Tibial nerve (tissue), 4 donors: ENCODE results near the gene SPTBN1. TPM values are rescaled to one million over a fixed set of nuclear protein-coding genes. Genes with fewer than 3 reads are reported as not detected.

Experiments
- DNase-seq, 2 donors: peaks; one replicate each; pipeline ENCODE4 v3.0.0-alpha.2; 2019; ENCODE audit warnings: low spot score in 2 of 2
- H3K27ac ChIP-seq, 4 donors: fragments of 200-600 bp; sonication (generic) in 3 of 4; one replicate each; pipeline ENCODE4 v1.5.1; 2017 to 2019; ENCODE audit warnings: mild to moderate bottlenecking in 1 of 4
- H3K27me3 ChIP-seq, 2 donors: fragments of 200-600 bp; sonication (generic) in 1 of 2; one replicate each; pipeline versions ENCODE4 v1.5.1 to v1.6.0; 2017 to 2019
- H3K36me3 ChIP-seq, 3 donors: fragments of 200-600 bp; sonication (generic); one replicate each; pipeline ENCODE4 v1.5.1; 2018 to 2019
- H3K4me1 ChIP-seq, 4 donors: fragments of 200-600 bp; sonication (generic) in 3 of 4; one replicate each; pipeline ENCODE4 v1.5.1; 2017 to 2019
- H3K4me3 ChIP-seq, 4 donors: fragments of 200-600 bp; sonication (generic) in 3 of 4; one replicate each; pipeline ENCODE4 v1.5.1; 2017 to 2019; ENCODE audit warnings: mild to moderate bottlenecking in 1 of 4, moderate library complexity in 1 of 4
- H3K9me3 ChIP-seq, 4 donors: fragments of 200-600 bp; sonication (generic) in 3 of 4; one replicate each; pipeline ENCODE4 v1.5.1; 2017 to 2019
- CTCF ChIP-seq, 5 experiments: fragments of 200-600 bp in 3 of 5; fragments of 450-650 bp in 2 of 5; sonication (generic) in 3 of 5; IDR thresholded peaks; one replicate each; pipeline ENCODE4 v1.5.1; 2016 to 2019; ENCODE audit warnings: antibody characterized with exemption in 5 of 5, mild to moderate bottlenecking in 3 of 5, moderate library complexity in 2 of 5
- EP300 ChIP-seq, 2 donors: sonication (generic); formaldehyde crosslinking; IDR thresholded peaks; one replicate each; pipeline ENCODE4 v1.6.1; 2017; ENCODE audit warnings: antibody characterized with exemption in 2 of 2, mild to moderate bottlenecking in 1 of 2
- POLR2A ChIP-seq, 2 donors: fragments of 450-650 bp; IDR thresholded peaks; one replicate each; pipeline ENCODE4 v1.6.1; 2017; ENCODE audit warnings: antibody characterized with exemption in 2 of 2, mild to moderate bottlenecking in 2 of 2, moderate library complexity in 2 of 2
- WGBS, 2 donors: methylation state at CpG; one replicate each; pipeline ENCODE4 v1.1.5; 2018; 5-methylcytosine and 5-hydroxymethylcytosine counted together
- total RNA-seq, 4 donors: library from RNA; depleted of rRNA; stranded (reverse); fragments of >200 nt; gene quantifications; one replicate each; pipeline ENCODE4 v1.1.0, GENCODE V29; 2016

SPTBN1 gene
- total RNA-seq, 4 donors from 2014 or later = 670 to 967 (median 890) TPM

- peaks cover 0 to under 1% (median 0%) of the 10 kb centered on the region in 4 donors for H3K4me1 ChIP-seq
These were observed 195.2 kb downstream of the SPTBN1 start for GRCh38 chr2:54651291-54651690.

GRCh38 chr2:54652540-54652939 is 196.4 kb downstream of the SPTBN1 start:
- Histone ChIP-seq H3K4me3 (no peak overlapping the region), H3K27me3 (no peaks in the 10 kb centered on the region), H3K36me3 (peaks cover 0 to 100% (median 16%) of the 10 kb centered on the region in 3 donors), H3K4me1 (peaks cover 0 to 13% (median 0%) of the 10 kb centered on the region in 4 donors), H3K9me3 (no peaks in the 10 kb centered on the region), H3K27ac (peak overlapping the region in 1 of 4 donors; percentile 16)
- WGBS, 2 donors = 90 to 94% methylated on average over 1 of the region's 1 CpG
- TF ChIP-seq CTCF (IDR thresholded peaks at IDR 0.05) (no peak), EP300 (IDR thresholded peaks at IDR 0.05) (no peak), POLR2A (IDR thresholded peaks at IDR 0.05) (no peak)
- no peak for DNase-seq

More at GRCh38 chr2:54651291-54651690, 195.2 kb downstream of the SPTBN1 start:
- Histone ChIP-seq H3K9me3 (no peaks in the 10 kb centered on the region), H3K27me3 (no peaks in the 10 kb centered on the region), H3K27ac (no peak overlapping the region), H3K36me3 (peaks cover 10 to 100% (median 24%) of the 10 kb centered on the region in 3 donors), H3K4me3 (no peak overlapping the region)
- TF ChIP-seq CTCF (IDR thresholded peaks at IDR 0.05) (no peak), EP300 (IDR thresholded peaks at IDR 0.05) (no peak), POLR2A (IDR thresholded peaks at IDR 0.05) (no peak)
- no peak for DNase-seq
- WGBS, 2 donors = 82 to 87% methylated on average over 5 of the region's 5 CpGs

GRCh38 chr2:54653572-54654204 is 197.6 kb downstream of the SPTBN1 start:
- H3K36me3 ChIP-seq = peaks cover 0 to 100% (median 10%) of the 10 kb centered on the region in 3 donors
- peaks cover 0 to 25% (median 0%) of the 10 kb centered on the region in 4 donors for H3K4me1 ChIP-seq
- no peak overlapping the region for H3K4me3 ChIP-seq
- H3K9me3 ChIP-seq = no peaks in the 10 kb centered on the region
- no peaks in the 10 kb centered on the region for H3K27me3 ChIP-seq
- TF ChIP-seq EP300 (IDR thresholded peaks at IDR 0.05) = no peak
- no peak for TF ChIP-seq POLR2A (IDR thresholded peaks at IDR 0.05)
- TF ChIP-seq CTCF (IDR thresholded peaks at IDR 0.05) = no peak
- 91 to 94% methylated on average over 26 of the region's 26 CpGs for WGBS, 2 donors
- H3K27ac ChIP-seq = no peak overlapping the region
- DNase-seq = no peak

GRCh38 chr2:54655046-54655809 is 199.1 kb downstream of the SPTBN1 start:
- H3K27me3 ChIP-seq = no peaks in the 10 kb centered on the region
- peaks cover 0 to 35% (median 0%) of the 10 kb centered on the region in 4 donors for H3K4me1 ChIP-seq
- no peak overlapping the region for H3K4me3 ChIP-seq
- 89 to 91% methylated on average over 14 of the region's 14 CpGs for WGBS, 2 donors
- no peak for DNase-seq
- no peaks in the 10 kb centered on the region for H3K9me3 ChIP-seq
- TF ChIP-seq CTCF (IDR thresholded peaks at IDR 0.05) (no peak), EP300 (IDR thresholded peaks at IDR 0.05) (no peak), POLR2A (IDR thresholded peaks at IDR 0.05) (no peak)
- H3K27ac ChIP-seq = no peak overlapping the region
- H3K36me3 ChIP-seq = peaks cover 0 to 100% (median 10%) of the 10 kb centered on the region in 3 donors

GRCh38 chr2:54656863-54657262 is 200.7 kb downstream of the SPTBN1 start:
- H3K36me3 ChIP-seq = peaks cover 0 to 100% (median 10%) of the 10 kb centered on the region in 3 donors
- 94 to 96% methylated on average over 3 of the region's 3 CpGs for WGBS, 2 donors
- no peaks in the 10 kb centered on the region for H3K27me3 ChIP-seq
- H3K27ac ChIP-seq = peak overlapping the region in 2 of 4 donors; percentile 8 to 36
- DNase-seq = no peak
- H3K4me1 ChIP-seq = peaks cover 0 to 35% (median 0%) of the 10 kb centered on the region in 4 donors
- no peak for TF ChIP-seq CTCF (IDR thresholded peaks at IDR 0.05)
- TF ChIP-seq EP300 (IDR thresholded peaks at IDR 0.05) = no peak
- TF ChIP-seq POLR2A (IDR thresholded peaks at IDR 0.05) = no peak
- H3K4me3 ChIP-seq = no peak overlapping the region
- H3K9me3 ChIP-seq = no peaks in the 10 kb centered on the region
